CD4-positive, alpha-beta T cell treated with Interleukin-4 for 4 hours (primary cell): ENCODE measurements around the gene MRPS35.

Experiments used
- DNase-seq: peaks from one replicate; pipeline ENCODE4 v3.0.0-alpha.2; 2020

Gene MRPS35

DNA sequence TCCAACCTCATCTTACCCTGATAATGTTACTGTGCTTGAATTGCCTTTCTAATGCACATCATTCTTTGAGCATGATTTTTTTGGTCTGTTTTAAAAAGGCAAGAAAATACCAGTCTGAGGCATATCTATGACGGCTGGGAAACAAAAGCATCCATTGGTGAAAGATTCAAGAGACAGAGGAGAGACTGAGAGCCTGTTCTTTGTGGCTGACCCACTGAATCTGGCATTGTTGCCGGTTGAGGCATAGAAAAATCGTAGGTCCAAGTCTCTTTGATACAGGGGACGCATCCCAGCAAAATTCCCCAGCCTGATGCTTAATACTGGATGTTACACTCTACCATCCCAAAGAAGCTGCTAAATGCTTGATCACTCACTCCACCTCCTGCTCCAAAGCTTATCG lies 66.5 kb downstream of the MRPS35 start:
- DNase-seq: no peak

DNA sequence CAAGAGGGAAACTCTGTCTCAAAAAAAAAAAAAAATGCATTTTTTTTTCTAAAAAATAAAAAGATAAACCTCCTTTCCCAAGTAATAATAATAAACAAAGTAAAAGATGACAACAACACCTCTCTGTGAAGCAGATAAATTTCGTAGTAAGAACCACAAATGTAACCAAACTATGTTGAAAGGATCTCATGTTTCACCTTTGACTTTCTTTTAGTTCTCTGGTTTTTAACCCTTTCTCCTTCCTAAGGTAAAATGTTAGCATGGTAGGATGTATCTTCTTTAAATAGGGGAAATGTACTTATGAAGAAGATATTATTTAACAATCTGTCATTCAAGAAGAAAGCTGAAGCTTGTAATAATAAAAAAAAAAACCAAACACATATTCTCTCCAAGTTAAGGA lies 67.6 kb downstream of the MRPS35 start:
- DNase-seq: no peak

DNA sequence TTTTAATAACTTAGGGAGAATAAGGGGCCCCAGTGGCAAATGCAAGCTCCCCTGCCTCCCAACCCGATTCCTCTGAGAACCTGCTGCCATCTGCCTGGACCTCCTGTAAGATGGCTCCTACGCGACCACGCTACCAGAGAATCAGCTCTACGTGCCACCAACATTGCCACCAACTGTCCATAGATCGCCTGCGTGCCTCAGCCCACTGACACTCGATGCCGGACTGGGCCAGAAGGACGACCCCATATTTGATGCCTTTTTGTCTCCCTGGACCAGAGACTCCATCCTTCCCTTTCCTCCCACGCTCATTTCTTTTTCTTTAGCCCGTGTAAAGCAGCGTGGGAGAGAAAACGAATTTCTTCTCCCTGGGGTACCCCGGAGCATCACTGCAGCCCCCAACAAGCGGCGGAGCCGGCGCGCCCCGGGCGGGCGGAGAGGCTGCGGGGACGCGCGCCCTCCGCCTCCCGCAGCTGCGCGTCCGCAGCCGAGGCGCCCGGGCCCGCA lies 68.8 kb downstream of the MRPS35 start:
- no peak for DNase-seq

DNA sequence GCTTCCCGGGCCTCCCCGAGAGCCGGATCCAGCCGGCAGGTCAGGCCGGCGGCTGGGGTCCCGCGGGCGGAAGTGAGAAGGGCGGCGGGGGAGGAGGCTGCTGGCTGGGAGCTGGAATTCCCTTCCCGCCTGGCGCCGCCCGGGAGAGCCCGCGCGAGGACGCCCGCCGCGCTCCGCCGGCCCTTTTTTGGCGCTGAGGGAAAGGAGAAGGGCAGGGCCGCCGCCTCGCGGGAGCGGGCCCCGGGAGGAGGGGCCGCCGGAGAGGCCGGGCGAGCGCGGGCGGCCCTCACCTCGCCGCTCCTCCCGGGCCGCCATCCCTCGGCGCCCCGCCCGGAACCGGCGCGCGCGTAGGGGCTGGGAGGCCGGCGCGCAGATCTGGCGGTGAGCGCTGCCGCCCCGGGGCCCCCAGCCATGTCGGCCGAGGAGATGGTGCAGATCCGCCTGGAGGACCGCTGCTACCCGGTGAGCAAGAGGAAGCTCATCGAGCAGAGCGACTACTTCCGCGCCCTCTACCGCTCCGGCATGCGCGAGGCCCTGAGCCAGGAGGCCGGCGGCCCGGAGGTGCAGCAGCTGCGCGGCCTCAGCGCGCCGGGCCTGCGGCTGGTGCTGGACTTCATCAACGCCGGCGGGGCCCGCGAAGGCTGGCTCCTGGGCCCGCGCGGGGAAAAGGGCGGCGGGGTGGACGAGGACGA lies 69.4 kb downstream of the MRPS35 start, which contains the start of the genes KLHL42 and MANSC4:
Gene KLHL42, plus strand, starts transcription at position 314 of the 692 bp plus-strand sequence. Its CDS starts 98 bp downstream, at position 412.
Gene MANSC4, minus strand, starts transcription at position 317 of the 692 bp plus-strand sequence. CDS start 8,960 bp downstream, outside the sequence.
- DNase-seq: peak; percentile 64

DNA sequence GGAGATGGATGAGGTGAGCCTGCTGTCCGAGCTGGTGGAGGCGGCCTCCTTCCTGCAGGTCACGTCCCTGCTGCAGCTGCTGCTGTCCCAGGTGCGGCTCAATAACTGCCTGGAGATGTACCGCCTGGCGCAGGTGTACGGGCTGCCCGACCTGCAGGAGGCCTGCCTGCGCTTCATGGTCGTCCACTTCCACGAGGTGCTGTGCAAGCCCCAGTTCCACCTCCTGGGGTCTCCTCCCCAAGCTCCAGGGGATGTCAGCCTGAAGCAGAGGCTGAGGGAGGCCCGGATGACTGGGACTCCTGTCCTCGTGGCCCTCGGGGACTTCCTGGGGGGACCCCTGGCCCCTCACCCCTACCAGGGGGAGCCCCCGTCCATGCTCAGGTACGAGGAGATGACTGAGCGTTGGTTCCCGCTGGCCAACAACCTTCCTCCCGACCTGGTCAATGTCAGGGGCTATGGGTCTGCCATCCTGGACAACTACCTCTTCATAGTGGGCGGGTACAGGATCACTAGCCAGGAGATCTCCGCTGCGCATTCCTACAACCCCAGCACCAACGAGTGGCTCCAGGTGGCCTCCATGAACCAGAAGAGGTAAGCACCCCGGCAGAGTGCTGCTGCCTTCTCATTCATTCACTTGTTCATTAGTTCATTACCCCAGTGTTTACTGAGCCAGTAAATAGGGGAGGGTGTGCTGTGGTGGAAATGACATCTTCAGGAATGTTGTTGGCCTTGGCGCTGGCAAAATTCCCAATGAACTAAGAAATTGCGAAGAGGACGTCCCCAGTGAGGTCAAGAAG lies 70.2 kb downstream of the MRPS35 start:
- DNase-seq: peak; percentile 20

DNA sequence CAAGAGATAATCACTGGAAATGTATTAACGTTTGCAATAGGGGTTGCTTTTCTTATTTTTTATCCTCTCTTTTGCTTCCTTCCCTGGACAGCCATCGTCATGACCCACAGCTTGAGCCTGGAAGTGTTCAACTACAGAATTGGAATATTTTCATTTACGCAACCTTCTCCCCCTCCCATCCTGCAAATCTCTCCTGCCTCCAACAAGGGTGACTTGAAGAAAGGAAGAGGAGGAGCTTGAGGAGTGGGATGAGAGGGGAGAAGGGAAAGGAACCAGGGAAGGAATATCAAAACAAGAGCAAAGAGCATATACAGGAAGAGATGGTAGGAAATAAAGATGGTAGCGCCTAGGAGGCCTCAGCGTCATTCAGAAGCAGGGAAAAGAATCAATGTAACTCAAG lies 71.0 kb downstream of the MRPS35 start:
- DNase-seq: no peak

DNA sequence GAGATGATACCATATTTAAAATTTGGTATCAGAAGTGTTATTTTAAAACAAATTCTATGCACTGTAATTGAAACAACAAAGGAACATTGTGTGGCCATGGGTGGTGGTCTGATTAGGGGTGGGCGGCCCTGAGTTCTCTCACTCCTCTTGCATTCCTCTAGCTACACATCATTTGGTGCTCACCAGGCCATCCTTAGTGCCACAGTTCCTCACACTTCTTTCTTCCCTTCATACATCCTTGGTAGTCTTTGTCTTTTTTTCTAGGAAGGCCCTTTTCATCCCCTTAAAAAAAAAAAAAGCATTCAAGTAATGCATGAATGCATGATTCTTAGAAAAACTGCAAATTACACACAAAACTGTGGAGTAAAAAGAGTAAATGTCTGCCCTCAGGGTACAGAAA lies 71.8 kb downstream of the MRPS35 start:
- DNase-seq: no peak

DNA sequence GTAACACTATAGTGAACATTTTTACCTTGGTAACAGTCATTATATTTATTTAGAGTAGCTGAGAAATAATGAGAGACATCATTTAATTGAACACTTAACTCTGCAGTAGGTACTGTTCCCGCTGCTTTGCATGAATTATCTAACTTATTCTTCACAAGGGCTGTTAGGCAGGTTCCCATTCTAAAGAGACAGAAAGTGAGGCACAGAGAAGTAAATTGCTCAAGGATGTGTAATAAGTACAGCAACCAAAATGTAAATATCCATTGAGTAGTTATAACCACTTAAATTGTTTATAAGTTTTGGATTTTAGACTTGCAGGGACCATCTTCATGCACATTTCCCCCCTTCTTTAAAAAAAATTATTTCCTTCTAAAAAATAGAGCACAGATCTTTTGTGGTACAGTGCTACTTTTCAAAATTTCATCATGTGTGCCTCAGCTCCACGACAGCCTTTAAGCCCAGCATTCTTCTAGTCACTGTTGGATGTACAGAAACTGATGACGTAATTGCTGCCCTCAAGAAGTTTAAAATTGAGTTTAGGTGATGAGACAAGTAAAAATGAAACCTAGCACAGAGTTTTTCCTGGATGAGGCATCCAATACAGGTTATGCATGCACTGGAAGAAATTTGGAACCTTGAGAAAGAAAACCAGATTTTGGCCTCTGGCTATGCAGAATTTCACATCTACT lies 75.4 kb downstream of the MRPS35 start:
- no peak for DNase-seq

DNA sequence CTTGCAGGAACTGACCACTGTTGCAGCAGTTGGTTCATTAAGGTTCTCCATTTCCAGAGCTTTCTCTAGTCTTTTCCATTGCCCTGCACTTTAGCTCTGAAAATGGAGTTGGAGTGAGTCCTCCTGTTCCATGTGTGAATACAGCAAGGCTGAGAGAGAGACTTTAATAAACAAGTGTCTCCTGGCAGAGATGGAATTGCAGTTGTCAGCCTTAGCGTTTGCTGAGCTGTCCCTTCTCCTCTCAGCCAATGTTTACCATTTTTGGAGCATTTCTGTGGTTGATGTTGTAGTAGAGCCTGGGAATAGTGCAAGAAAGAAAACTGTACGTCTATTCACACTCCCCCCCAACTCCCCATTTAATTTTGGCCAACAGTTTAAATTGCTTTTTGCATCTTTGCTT lies 76.9 kb downstream of the MRPS35 start:
- no peak for DNase-seq

DNA sequence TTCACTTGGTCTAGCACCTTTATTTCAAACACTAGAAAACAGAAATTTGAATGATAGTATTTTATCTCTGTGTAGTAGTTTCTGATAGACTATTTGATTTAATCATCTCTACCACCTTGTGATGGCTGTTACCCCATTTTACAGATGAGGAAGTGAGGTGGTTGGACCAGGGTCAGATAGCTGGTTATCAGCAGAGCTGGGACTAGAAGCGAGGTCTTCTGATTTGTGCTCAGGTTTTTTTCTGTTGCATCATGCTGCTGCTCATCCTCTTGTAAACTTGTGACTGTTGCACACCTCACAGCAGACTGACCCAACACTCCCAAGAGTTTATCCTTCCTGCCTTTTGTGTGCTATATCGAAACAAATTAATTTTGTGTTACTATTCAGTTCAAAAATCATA lies 79.5 kb downstream of the MRPS35 start:
- no peak for DNase-seq

DNA sequence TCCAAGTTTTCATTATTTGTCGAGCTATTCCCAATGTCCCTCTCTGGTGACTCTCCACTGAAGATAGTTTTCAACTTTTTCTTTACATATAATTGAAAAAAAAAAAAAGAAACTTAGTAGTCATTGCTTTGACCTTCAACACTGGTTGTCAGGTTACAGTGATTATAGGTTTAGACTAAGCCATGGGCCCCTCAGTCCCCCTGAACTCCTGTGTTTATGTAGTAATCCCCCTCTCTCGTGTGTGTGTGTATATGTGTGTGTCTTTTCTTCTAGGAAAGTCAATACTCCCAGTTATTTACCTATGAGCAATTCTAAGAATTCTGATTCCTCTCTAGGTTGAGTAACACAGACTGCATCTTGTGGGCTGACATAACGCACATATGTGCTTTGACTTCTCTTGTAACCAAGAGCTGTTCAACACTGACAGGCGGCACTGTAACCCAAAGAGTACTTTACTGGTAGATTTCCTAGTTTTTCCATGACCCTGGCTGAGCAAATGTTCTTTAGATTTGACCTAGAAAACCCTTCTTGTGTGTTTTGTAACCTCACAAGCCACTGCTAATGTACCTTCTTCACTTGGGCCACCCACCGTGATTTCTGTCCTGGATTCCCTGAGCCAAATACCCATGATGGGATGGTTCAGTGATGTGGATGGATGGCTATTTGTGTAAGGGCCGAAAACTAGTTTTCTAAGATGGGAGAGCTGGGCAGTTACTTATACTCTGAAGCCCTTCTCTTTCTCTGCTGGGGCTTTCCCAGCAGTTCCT lies 84.4 kb downstream of the MRPS35 start:
- DNase-seq: no peak

DNA sequence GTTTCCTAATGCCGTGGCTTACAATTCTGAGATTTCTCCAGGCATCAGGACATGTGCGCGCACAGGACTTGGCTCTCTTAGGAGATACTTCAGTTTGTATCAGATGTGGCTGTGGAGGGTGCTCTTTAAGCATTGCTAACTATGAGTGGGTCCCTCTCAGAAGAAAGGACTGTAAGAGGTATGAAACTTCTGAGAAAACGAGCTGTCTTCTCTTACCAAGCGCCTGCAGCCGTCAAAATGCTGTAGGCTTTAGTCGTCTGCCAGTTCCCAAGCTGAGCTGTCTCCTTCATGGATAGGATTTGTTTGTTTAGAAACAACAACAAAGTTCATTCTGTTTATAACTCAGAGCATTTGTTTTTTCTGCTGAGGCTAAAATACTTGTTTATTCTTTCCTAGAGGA lies 85.5 kb downstream of the MRPS35 start:
- DNase-seq: no peak

DNA sequence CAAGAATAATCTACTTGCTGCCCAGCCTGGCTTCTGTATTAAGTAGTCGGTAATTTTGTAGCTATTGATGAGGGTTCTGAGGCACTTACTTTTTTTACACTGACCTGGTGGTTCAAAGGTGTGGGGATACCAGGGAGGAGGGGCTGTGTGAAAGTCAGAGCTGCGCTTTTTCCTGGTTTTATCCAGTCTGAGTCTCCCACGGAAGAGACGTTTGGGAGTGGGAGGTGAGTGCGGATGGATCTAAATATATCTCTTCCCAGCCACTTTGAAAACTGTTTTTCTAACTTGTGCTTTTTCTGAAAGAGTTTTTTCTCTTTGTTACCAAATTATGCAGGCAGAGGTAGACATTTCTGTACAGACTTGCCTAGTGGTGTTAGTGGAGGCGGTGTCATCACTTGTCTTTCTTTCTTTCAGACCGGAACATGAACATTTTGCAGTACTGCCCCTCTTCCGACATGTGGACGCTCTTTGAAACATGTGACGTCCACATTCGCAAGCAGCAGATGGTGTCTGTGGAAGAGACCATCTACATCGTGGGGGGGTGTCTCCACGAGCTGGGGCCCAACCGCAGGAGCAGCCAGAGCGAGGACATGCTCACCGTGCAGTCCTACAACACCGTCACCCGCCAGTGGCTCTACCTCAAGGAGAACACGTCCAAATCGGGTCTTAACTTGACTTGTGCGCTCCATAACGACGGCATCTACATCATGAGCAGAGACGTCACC lies 86.8 kb downstream of the MRPS35 start:
- no peak for DNase-seq

DNA sequence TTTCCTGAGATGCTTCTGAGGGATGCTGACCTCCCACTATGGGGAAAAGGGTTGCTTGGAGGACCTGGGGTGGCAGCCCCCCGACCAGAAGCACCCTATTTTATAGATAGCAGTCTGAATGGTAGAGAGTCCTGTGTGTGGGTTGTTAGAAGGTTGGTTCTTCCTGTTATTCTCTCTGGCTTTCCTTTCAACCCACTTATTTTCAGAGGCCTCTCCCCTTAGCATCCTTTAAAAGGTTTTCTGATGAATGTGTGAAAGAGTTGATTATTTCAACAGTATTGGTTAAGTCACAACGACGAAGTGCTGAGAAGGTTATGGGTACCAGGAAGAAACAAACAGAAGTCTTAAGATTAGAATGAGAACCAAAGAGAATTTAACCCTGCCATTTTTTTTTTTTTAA lies 90.2 kb downstream of the MRPS35 start:
- no peak for DNase-seq

DNA sequence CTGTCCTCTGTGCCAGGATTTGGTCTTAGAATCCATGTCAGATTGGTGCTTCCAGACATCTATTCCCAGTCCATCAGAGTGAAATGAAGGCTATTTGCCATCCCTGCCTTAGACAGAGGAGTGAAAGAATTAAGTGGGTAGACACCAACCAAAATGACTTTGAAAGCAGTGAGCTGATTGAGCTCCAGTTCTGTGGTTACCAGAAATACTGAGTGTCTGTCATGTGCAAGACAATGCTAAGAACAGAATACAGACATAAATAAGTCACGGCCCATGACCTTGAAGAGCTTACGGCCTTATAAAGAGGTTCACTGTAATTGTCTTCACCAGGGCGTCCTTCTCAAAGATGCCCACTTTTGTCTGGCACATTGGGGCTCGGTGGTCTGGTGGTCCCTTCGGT lies 91.0 kb downstream of the MRPS35 start:
- no peak for DNase-seq

DNA sequence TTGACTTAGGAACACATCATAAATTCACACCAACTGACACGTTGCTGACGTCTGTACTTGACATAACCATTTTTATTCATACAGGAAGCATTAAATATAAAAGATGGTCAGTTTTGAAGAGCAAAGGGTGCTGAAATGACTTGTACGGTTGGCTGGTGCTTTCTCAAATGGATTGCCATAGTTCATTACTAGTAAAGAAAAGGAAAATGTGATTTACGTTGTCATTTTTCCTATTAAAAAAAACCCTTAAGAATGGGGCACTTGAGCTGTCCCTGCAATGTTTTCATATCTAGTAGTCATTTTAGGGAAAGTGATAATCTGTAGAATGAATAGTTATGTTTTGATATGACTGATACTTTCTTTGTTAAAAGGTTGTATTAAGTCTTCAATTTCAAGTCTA lies 91.9 kb downstream of the MRPS35 start:
- DNase-seq: no peak

DNA sequence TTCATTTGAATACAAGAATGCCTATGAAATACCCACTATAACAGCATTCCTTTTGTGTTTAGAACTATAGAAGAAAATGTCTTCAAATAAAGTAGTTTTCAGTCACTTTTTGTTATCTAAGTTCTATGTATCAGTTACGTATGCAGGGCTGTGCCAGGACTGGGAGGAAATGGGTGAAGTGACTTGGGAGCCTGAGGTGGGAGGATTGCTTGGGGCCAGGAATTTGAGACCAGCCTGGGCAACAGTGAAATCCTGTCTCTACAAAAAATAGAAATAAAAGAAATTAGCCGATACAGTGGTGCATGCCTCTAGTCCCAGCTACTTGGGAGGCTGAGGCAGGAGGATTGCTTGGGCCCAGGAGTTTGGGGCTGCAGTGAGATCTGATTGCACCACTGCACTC lies 92.3 kb downstream of the MRPS35 start:
- DNase-seq: no peak

DNA sequence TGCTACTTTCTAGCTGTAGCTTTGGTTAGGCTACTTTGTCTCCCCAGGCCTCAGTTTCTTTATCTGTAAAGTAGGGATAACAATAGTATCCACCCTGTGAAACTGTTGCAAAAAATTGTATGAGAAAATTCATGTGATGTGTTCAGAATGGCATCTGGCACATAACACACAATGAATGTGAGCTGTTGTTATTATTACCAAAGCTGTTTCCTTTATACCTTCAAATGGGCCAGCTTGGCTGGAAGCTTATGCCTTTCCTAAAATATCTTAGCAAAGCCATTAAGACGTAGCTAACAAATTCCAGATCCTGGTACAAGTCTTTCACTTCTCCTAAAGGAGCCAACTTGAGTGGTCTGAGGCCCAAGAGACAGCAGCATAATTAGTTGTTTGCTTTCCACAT lies 94.6 kb downstream of the MRPS35 start:
- no peak for DNase-seq
